ENCODE results near the gene CYP2B6. TPM values are rescaled to one million over a fixed set of nuclear protein-coding genes. Genes with fewer than 3 reads are reported as not detected.

Gene CYP2B6
- not detected in 2 replicates for polyA plus RNA-seq (2011; rRNA removed)
- polyA minus RNA-seq (2011; rRNA and poly(A)+ RNA removed): not detected in 2 replicates

- CTCF ChIA-PET: no interaction called here
- DNase-seq (ENCODE audit: low read depth): no peak
- Histone ChIP-seq H3K27me3 (ENCODE audit: control insufficient read depth, insufficient read depth, low read length) (peaks cover 1% of the 10 kb centered on the region; the same call in 1 of the 2 replicates), H3K4me3 (ENCODE audit: low read depth, low read length) (no peak within 1 kb of the TSS), H3K36me3 (ENCODE audit: control insufficient read depth, insufficient read depth, low read length) (no peaks in the 10 kb centered on the region)
- no peak for TF ChIP-seq CTCF (IDR thresholded peaks at IDR 0.05; ENCODE audit: insufficient read depth, low read depth, low read length)
- POLR2A ChIA-PET: no interaction called here
Observed at GRCh38 chr19:40990972-40991381, at the start of gene CYP2B6. Gene CYP2B6 (plus strand): TSS chr19:40991282. CDS start chr19:40991306, 24 bp downstream.

- TF ChIP-seq CTCF (IDR thresholded peaks at IDR 0.05; ENCODE audit: insufficient read depth, low read depth, low read length): no peak
- Histone ChIP-seq H3K36me3 (ENCODE audit: control insufficient read depth, insufficient read depth, low read length) (no peaks in the 10 kb centered on the region), H3K4me3 (ENCODE audit: low read depth, low read length) (no peak overlapping the region), H3K27me3 (ENCODE audit: control insufficient read depth, insufficient read depth, low read length) (no peaks in the 10 kb centered on the region)
- ChIA-PET POLR2A (no interaction called here), CTCF (no interaction called here)
- no peak for DNase-seq (ENCODE audit: low read depth)
Observed at GRCh38 chr19:40941481-40942219, 49.4 kb upstream of the CYP2B6 start.

GRCh38 chr19:40945645-40946044, 45.4 kb upstream of the CYP2B6 start:
- Histone ChIP-seq H3K36me3 (ENCODE audit: control insufficient read depth, insufficient read depth, low read length) (no peaks in the 10 kb centered on the region), H3K4me3 (ENCODE audit: low read depth, low read length) (no peak overlapping the region), H3K27me3 (ENCODE audit: control insufficient read depth, insufficient read depth, low read length) (no peaks in the 10 kb centered on the region)
- no peak for DNase-seq (ENCODE audit: low read depth)
- ChIA-PET POLR2A (no interaction called here), CTCF (no interaction called here)
- no peak for TF ChIP-seq CTCF (IDR thresholded peaks at IDR 0.05; ENCODE audit: insufficient read depth, low read depth, low read length)

DNA sequence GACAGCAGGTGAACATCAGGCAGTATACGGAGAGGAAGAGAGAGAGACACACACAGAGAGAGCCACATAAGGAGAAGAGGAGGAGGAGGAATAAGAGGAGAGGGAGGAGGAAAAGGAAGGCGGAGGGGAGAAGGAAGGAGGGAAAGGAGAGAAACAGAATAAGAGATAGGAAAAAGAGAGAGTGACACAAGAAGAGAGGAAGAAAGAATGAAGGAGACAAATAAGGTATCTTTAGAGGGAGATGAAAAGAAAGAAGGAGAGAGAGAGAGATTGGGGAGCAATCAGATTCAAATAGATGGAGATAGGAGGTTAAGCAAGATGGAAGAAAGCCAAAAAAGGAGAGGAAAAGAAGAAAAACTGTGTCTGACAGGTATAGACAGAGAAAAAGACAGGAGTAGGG, 44.0 kb upstream of the CYP2B6 start:
- POLR2A ChIA-PET: no interaction called here

DNA sequence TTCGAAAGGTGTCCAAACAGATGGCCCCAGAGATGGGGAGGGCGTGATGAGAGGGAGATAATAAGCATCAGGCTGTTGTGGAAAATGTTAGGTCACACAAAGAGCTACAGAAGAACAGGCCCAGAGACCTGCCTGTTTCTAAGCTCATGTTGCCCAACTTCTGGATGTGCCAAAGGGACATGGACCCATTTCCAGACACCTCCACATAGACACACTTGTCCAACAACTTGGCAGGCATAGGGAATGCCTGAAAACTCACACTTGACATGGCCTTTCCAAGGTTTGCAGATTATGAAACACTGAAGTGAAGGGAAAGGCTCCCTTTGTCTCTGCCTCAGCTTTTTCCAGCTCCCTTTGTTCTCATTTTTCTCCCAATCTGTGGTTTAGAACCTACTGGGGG, 43.5 kb upstream of the CYP2B6 start:
- ChIA-PET POLR2A (no interaction called here), CTCF (no interaction called here)
- no peaks in the 10 kb centered on the region; the same call in 1 of the 2 replicates for H3K27me3 ChIP-seq (ENCODE audit: control insufficient read depth, insufficient read depth, low read length)

More for the DNA sequence above, 44.0 kb upstream of the CYP2B6 start:
- Histone ChIP-seq H3K27me3 (ENCODE audit: control insufficient read depth, insufficient read depth, low read length) (no peaks in the 10 kb centered on the region; the same call in 1 of the 2 replicates), H3K36me3 (ENCODE audit: control insufficient read depth, insufficient read depth, low read length) (no peaks in the 10 kb centered on the region), H3K4me3 (ENCODE audit: low read depth, low read length) (no peak overlapping the region)
- CTCF ChIA-PET: no interaction called here
- DNase-seq (ENCODE audit: low read depth): no peak
- TF ChIP-seq CTCF (IDR thresholded peaks at IDR 0.05; ENCODE audit: insufficient read depth, low read depth, low read length): no peak

More for the DNA sequence above, 43.5 kb upstream of the CYP2B6 start:
- no peak for TF ChIP-seq CTCF (IDR thresholded peaks at IDR 0.05; ENCODE audit: insufficient read depth, low read depth, low read length)
- H3K36me3 ChIP-seq (ENCODE audit: control insufficient read depth, insufficient read depth, low read length): no peaks in the 10 kb centered on the region
- H3K4me3 ChIP-seq (ENCODE audit: low read depth, low read length): no peak overlapping the region
- DNase-seq (ENCODE audit: low read depth): no peak
